Upper lobe of left lung (tissue), 6 donors: Measurements from ENCODE around the gene KNOP1. TPM values are rescaled to one million over a fixed set of nuclear protein-coding genes. Genes with fewer than 3 reads are reported as not detected.

Source experiments
- ATAC-seq, 2 donors: fragments of 200-7000 bp; cut with Tn5 transposase; one replicate each; pipeline ENCODE4 v1.9.1; 2022; ENCODE audit warnings: mild to moderate bottlenecking in 2 of 2, moderate library complexity in 2 of 2; ENCODE audit not compliant: low FRiP score in 2 of 2
- DNase-seq, 2 donors: peaks; one replicate each; pipeline ENCODE4 v3.0.0-alpha.2; 2019 to 2020
- H3K27ac ChIP-seq, 4 donors: fragments of 200-600 bp; sonication (generic); one replicate each; pipeline ENCODE4 v1.5.1; 2016 to 2019
- H3K27me3 ChIP-seq, 4 donors: fragments of 200-600 bp; sonication (generic); one replicate each; pipeline ENCODE4 v1.5.1; 2017 to 2019
- H3K36me3 ChIP-seq, 4 donors: fragments of 200-600 bp; sonication (generic); one replicate each; pipeline ENCODE4 v1.5.1; 2016 to 2019
- H3K4me1 ChIP-seq, 4 donors: fragments of 200-600 bp; sonication (generic); one replicate each; pipeline ENCODE4 v1.5.1; 2018 to 2019
- H3K4me3 ChIP-seq, 4 donors: fragments of 200-600 bp; sonication (generic); one replicate each; pipeline ENCODE4 v1.5.1; 2017 to 2019; ENCODE audit warnings: mild to moderate bottlenecking in 2 of 4, moderate library complexity in 1 of 4
- H3K9me3 ChIP-seq, 4 donors: fragments of 200-600 bp; sonication (generic); one replicate each; pipeline ENCODE4 v1.5.1; 2018 to 2019
- CTCF ChIP-seq, 6 experiments: fragments of 450-650 bp in 4 of 6; fragments of 200-600 bp in 2 of 6; sonication (generic) in 2 of 6; IDR thresholded peaks; one replicate each; pipeline ENCODE4 v1.5.1; 2016 to 2019; ENCODE audit warnings: antibody characterized with exemption in 6 of 6
- EP300 ChIP-seq, 4 donors: sonication (generic); formaldehyde crosslinking; IDR thresholded peaks; one replicate each; pipeline ENCODE4 v1.5.1; 2017; ENCODE audit warnings: antibody characterized with exemption in 4 of 4, control low read depth in 2 of 4
- POLR2A ChIP-seq, 4 donors: fragments of 450-650 bp; IDR thresholded peaks; one replicate each; pipeline ENCODE4 v1.5.1; 2016 to 2017; ENCODE audit warnings: antibody characterized with exemption in 4 of 4, mild to moderate bottlenecking in 2 of 4
- POLR2AphosphoS5 ChIP-seq, 2 donors: sonication (generic); formaldehyde crosslinking; IDR thresholded peaks; one replicate each; pipeline ENCODE4 v1.5.1; 2017; ENCODE audit warnings: antibody characterized with exemption in 2 of 2
- WGBS, 2 donors: methylation state at CpG; one replicate each; pipeline ENCODE4 v1.1.5; 2017 to 2018; 5-methylcytosine and 5-hydroxymethylcytosine counted together
- total RNA-seq, 6 donors: library from RNA; depleted of rRNA in 4 of 6; stranded (reverse); fragments of >200 nt in 4 of 6; gene quantifications; one replicate each; pipeline versions ENCODE4 v1.1.0 to v1.2.1, GENCODE V29; 2016 to 2021
- donor health status: DM: no; HTN: no; CAD: no; lungs with moderate emphysema.
- donor health status: DM: no; HTN: yes; CAD: no; lungs with severe emphysema.

KNOP1 gene
- total RNA-seq, 6 donors from 2014 or later, result 4.4 to 23.3 (median 12.1) TPM

- no peak overlapping the region for H3K27ac ChIP-seq
- ATAC-seq, result no peak
- no peaks in the 10 kb centered on the region for H3K9me3 ChIP-seq
- no peak for DNase-seq
- 84 to 95% methylated on average over 1 of the region's 1 CpG for WGBS, 2 donors
- H3K27me3 ChIP-seq, result no peaks in the 10 kb centered on the region
- TF ChIP-seq EP300 (IDR thresholded peaks at IDR 0.05) (no peak), POLR2AphosphoS5 (IDR thresholded peaks at IDR 0.05) (no peak), CTCF (IDR thresholded peaks at IDR 0.05) (no peak), POLR2A (IDR thresholded peaks at IDR 0.05) (no peak)
- H3K4me3 ChIP-seq, result no peak overlapping the region
- peaks cover 0 to 31% (median 11%) of the 10 kb centered on the region in 4 donors for H3K36me3 ChIP-seq
- peaks cover 12 to 26% (median 14%) of the 10 kb centered on the region in 4 donors for H3K4me1 ChIP-seq
These were observed 1.8 kb downstream of the KNOP1 start for GRCh38 chr16:19716183-19716582.

GRCh38 chr16:19715566-19715965 is 2.5 kb downstream of the KNOP1 start:
- ATAC-seq, result no peak
- no peak for DNase-seq
- Histone ChIP-seq H3K27me3 (no peaks in the 10 kb centered on the region), H3K4me3 (no peak overlapping the region), H3K9me3 (no peaks in the 10 kb centered on the region), H3K4me1 (peaks cover 12 to 30% (median 14%) of the 10 kb centered on the region in 4 donors), H3K27ac (no peak overlapping the region), H3K36me3 (peaks cover 0 to 34% (median 13%) of the 10 kb centered on the region in 4 donors)
- WGBS, 2 donors, result 94 to 96% methylated on average over 5 of the region's 5 CpGs
- TF ChIP-seq POLR2A (IDR thresholded peaks at IDR 0.05) (no peak), POLR2AphosphoS5 (IDR thresholded peaks at IDR 0.05) (no peak), EP300 (IDR thresholded peaks at IDR 0.05) (no peak)

GRCh38 chr16:19713697-19714096 is 4.3 kb downstream of the KNOP1 start:
- H3K36me3 ChIP-seq, result peaks cover 0 to 53% (median 21%) of the 10 kb centered on the region in 4 donors
- DNase-seq, result no peak
- H3K4me1 ChIP-seq, result peaks cover 6 to 29% (median 8%) of the 10 kb centered on the region in 4 donors
- no peak for TF ChIP-seq CTCF (IDR thresholded peaks at IDR 0.05)
- no peak for TF ChIP-seq POLR2AphosphoS5 (IDR thresholded peaks at IDR 0.05)
- no peak for TF ChIP-seq POLR2A (IDR thresholded peaks at IDR 0.05)
- TF ChIP-seq EP300 (IDR thresholded peaks at IDR 0.05), result no peak
- H3K4me3 ChIP-seq, result no peak overlapping the region
- ATAC-seq, result no peak
- no peak overlapping the region for H3K27ac ChIP-seq
- WGBS, 2 donors, result 94% methylated on average over 6 of the region's 6 CpGs
- H3K27me3 ChIP-seq, result no peaks in the 10 kb centered on the region
- H3K9me3 ChIP-seq, result no peaks in the 10 kb centered on the region

- Histone ChIP-seq H3K27me3 (no peaks in the 10 kb centered on the region), H3K9me3 (no peaks in the 10 kb centered on the region), H3K27ac (no peak overlapping the region), H3K4me3 (no peak overlapping the region), H3K4me1 (peaks cover 6 to 27% (median 8%) of the 10 kb centered on the region in 4 donors), H3K36me3 (peaks cover 0 to 61% (median 23%) of the 10 kb centered on the region in 4 donors)
- 97 to 100% methylated on average over 6 to 11 of the region's 11 CpGs for WGBS, 2 donors
- TF ChIP-seq CTCF (IDR thresholded peaks at IDR 0.05) (no peak), POLR2A (IDR thresholded peaks at IDR 0.05) (no peak), POLR2AphosphoS5 (IDR thresholded peaks at IDR 0.05) (no peak), EP300 (IDR thresholded peaks at IDR 0.05) (no peak)
- no peak for ATAC-seq
- DNase-seq, result no peak
These were observed 5.5 kb downstream of the KNOP1 start for GRCh38 chr16:19712418-19713058.

GRCh38 chr16:19711643-19712042 is 6.4 kb downstream of the KNOP1 start:
- no peak for DNase-seq
- H3K27ac ChIP-seq, result no peak overlapping the region
- no peak overlapping the region for H3K4me3 ChIP-seq
- H3K36me3 ChIP-seq, result peaks cover 0 to 68% (median 26%) of the 10 kb centered on the region in 4 donors
- H3K9me3 ChIP-seq, result no peaks in the 10 kb centered on the region
- no peak for TF ChIP-seq POLR2AphosphoS5 (IDR thresholded peaks at IDR 0.05)
- WGBS, 2 donors, result 91 to 96% methylated on average over 12 of the region's 12 CpGs
- no peaks in the 10 kb centered on the region for H3K27me3 ChIP-seq
- H3K4me1 ChIP-seq, result peaks cover 0 to 20% (median 2%) of the 10 kb centered on the region in 4 donors
- no peak for ATAC-seq
